WTC11 (cell line): ENCODE results near the gene SNRPD3. TPM values are rescaled to one million over a fixed set of nuclear protein-coding genes. Genes with fewer than 3 reads are reported as not detected.

Experiments
- ATAC-seq: fragments of 200-7000 bp; cut with Tn5 transposase; 2 replicates; pipeline ENCODE4 v1.10.0; 2021; ENCODE audit warnings: mild to moderate bottlenecking, moderate library complexity
- CTCF ChIA-PET: fragments of 300-600 bp; sonication (Branson Sonifier 250); formaldehyde crosslinking; loops from one replicate; lab custom pipeline; 2021; ENCODE audit warnings: antibody characterized with exemption; lab: Charles Lee
- POLR2A ChIA-PET: fragments of 350-600 bp; sonication (Branson Sonifier 250); formaldehyde crosslinking; loops from one replicate; lab custom pipeline; 2021; ENCODE audit warnings: antibody characterized with exemption; lab: Charles Lee
- DNase-seq: peaks from one replicate; pipeline ENCODE4 v3.0.0; 2021; ENCODE audit warnings: low spot score
- H3K27ac Mint-ChIP-seq: 2 replicates; pipeline ENCODE4 v1.8.0; 2021; ENCODE audit warnings: mixed read lengths
- H3K27me3 Mint-ChIP-seq: 2 replicates; pipeline ENCODE4 v1.8.0; 2021; ENCODE audit warnings: low read depth, mild to moderate bottlenecking, moderate library complexity, mixed read lengths
- H3K36me3 Mint-ChIP-seq: 2 replicates; pipeline ENCODE4 v1.8.0; 2021; ENCODE audit warnings: mixed read lengths
- H3K4me1 Mint-ChIP-seq: 2 replicates; pipeline ENCODE4 v1.8.0; 2022; ENCODE audit warnings: mixed read lengths
- H3K4me3 Mint-ChIP-seq: 2 replicates; pipeline ENCODE4 v1.8.0; 2021; ENCODE audit warnings: mild to moderate bottlenecking, moderate library complexity, mixed read lengths
- H3K9me3 Mint-ChIP-seq: 2 replicates; pipeline ENCODE4 v1.8.0; 2021; ENCODE audit warnings: mixed read lengths
- ATF2 ChIP-seq: sonication (generic); formaldehyde crosslinking; IDR thresholded peaks from 2 replicates; pipeline ENCODE4 v1.8.1; 2022; ENCODE audit warnings: low read depth, missing genetic modification reagents, borderline replicate concordance
- CREM ChIP-seq: sonication (generic); formaldehyde crosslinking; IDR thresholded peaks from 2 replicates; pipeline ENCODE4 v1.8.1; 2022; ENCODE audit warnings: mild to moderate bottlenecking, missing genetic modification reagents, moderate library complexity
- ELF4 ChIP-seq: sonication (generic); formaldehyde crosslinking; IDR thresholded peaks from 2 replicates; pipeline ENCODE4 v1.8.1; 2022; ENCODE audit warnings: low read depth, mild to moderate bottlenecking, moderate library complexity, missing genetic modification reagents
- ETV6 ChIP-seq: sonication (generic); formaldehyde crosslinking; IDR thresholded peaks from 2 replicates; pipeline ENCODE4 v1.8.1; 2022; ENCODE audit warnings: mild to moderate bottlenecking, missing genetic modification reagents
- FOXK1 ChIP-seq: sonication (generic); formaldehyde crosslinking; IDR thresholded peaks from 2 replicates; pipeline ENCODE4 v1.8.0; 2022; ENCODE audit warnings: mild to moderate bottlenecking, moderate library complexity, missing genetic modification reagents
- HMGA2 ChIP-seq: fragments of 250-450 bp; sonication (Bioruptor Pico); IDR thresholded peaks from 2 replicates; pipeline ENCODE4 v1.4.0; 2021; ENCODE audit warnings: mild to moderate bottlenecking, moderate library complexity
- IRF2 ChIP-seq: sonication (generic); formaldehyde crosslinking; IDR thresholded peaks from 2 replicates; pipeline ENCODE4 v1.8.0; 2022; ENCODE audit warnings: low read depth, missing genetic modification reagents, borderline replicate concordance
- JUN ChIP-seq: sonication (generic); formaldehyde crosslinking; IDR thresholded peaks from 2 replicates; pipeline ENCODE4 v1.8.0; 2023; ENCODE audit warnings: mild to moderate bottlenecking, missing genetic modification reagents
- MLX ChIP-seq: sonication (generic); formaldehyde crosslinking; IDR thresholded peaks from 2 replicates; pipeline ENCODE4 v1.8.1; 2023; ENCODE audit warnings: mild to moderate bottlenecking, missing genetic modification reagents, moderate library complexity
- NFE2L1 ChIP-seq: sonication (generic); formaldehyde crosslinking; IDR thresholded peaks from 2 replicates; pipeline ENCODE4 v1.8.1; 2023; ENCODE audit warnings: missing genetic modification reagents
- NFYB ChIP-seq: sonication (generic); formaldehyde crosslinking; conservative IDR thresholded peaks from 2 replicates; pipeline ENCODE4 v1.8.0; 2022; ENCODE audit warnings: low read depth, missing genetic modification reagents
- TCF7 ChIP-seq: sonication (generic); formaldehyde crosslinking; IDR thresholded peaks from 2 replicates; pipeline ENCODE4 v1.8.0; 2022; ENCODE audit warnings: mild to moderate bottlenecking, low read depth, missing genetic modification reagents, moderate library complexity
- ZBTB21 ChIP-seq: sonication (generic); formaldehyde crosslinking; IDR thresholded peaks from 2 replicates; pipeline ENCODE4 v1.8.1; 2023; ENCODE audit warnings: mild to moderate bottlenecking, missing genetic modification reagents, borderline replicate concordance
- ZMAT4 ChIP-seq: fragments of 250-450 bp; sonication (Bioruptor Pico); IDR thresholded peaks from 2 replicates; pipeline ENCODE4 v1.9.0; 2021; ENCODE audit warnings: mild to moderate bottlenecking
- ZNF138 ChIP-seq: sonication (generic); formaldehyde crosslinking; conservative IDR thresholded peaks from 2 replicates; pipeline ENCODE4 v1.8.1; 2022; ENCODE audit warnings: mild to moderate bottlenecking, moderate library complexity, missing genetic modification reagents
- ZNF232 ChIP-seq: sonication (generic); formaldehyde crosslinking; IDR thresholded peaks from 2 replicates; pipeline ENCODE4 v1.8.0; 2022; ENCODE audit warnings: mild to moderate bottlenecking, missing genetic modification reagents
- ZNF423 ChIP-seq: fragments of 250-450 bp; sonication (Bioruptor Pico); IDR thresholded peaks from 2 replicates; pipeline ENCODE4 v2.1.2; 2022; ENCODE audit warnings: mild to moderate bottlenecking, moderate library complexity
- ZNF671 ChIP-seq: fragments of 250-450 bp; sonication (Bioruptor Pico); IDR thresholded peaks from 2 replicates; pipeline ENCODE4 v1.8.0; 2021; ENCODE audit warnings: mild to moderate bottlenecking
- total RNA-seq: library from RNA; stranded (reverse); gene quantifications from 3 replicates; pipeline ENCODE4 v1.2.3, GENCODE V29; 2021
- TF ChIP-seq, protein P1 (sequence below): fragments of 200-600 bp; IDR thresholded peaks from 2 replicates; pipeline ENCODE4 v1.8.0; 2022; ENCODE audit warnings: antibody characterized with exemption
- TF ChIP-seq, protein P2 (sequence below): sonication (generic); formaldehyde crosslinking; IDR thresholded peaks from 2 replicates; pipeline ENCODE4 v1.8.0; 2023; ENCODE audit warnings: mild to moderate bottlenecking, missing genetic modification reagents
- TF ChIP-seq, protein P3 (sequence below): sonication (generic); formaldehyde crosslinking; IDR thresholded peaks from 2 replicates; pipeline ENCODE4 v1.8.1; 2022; ENCODE audit warnings: mild to moderate bottlenecking, missing genetic modification reagents, moderate library complexity, borderline replicate concordance
- TF ChIP-seq, protein P4 (sequence below): fragments of 250-450 bp; sonication (Bioruptor Pico); conservative IDR thresholded peaks from 2 replicates; pipeline ENCODE4 v1.9.0; 2021; ENCODE audit warnings: mild to moderate bottlenecking

SNRPD3 gene
- total RNA-seq, 1 experiment from 2014 or later: 198 TPM

DNA sequence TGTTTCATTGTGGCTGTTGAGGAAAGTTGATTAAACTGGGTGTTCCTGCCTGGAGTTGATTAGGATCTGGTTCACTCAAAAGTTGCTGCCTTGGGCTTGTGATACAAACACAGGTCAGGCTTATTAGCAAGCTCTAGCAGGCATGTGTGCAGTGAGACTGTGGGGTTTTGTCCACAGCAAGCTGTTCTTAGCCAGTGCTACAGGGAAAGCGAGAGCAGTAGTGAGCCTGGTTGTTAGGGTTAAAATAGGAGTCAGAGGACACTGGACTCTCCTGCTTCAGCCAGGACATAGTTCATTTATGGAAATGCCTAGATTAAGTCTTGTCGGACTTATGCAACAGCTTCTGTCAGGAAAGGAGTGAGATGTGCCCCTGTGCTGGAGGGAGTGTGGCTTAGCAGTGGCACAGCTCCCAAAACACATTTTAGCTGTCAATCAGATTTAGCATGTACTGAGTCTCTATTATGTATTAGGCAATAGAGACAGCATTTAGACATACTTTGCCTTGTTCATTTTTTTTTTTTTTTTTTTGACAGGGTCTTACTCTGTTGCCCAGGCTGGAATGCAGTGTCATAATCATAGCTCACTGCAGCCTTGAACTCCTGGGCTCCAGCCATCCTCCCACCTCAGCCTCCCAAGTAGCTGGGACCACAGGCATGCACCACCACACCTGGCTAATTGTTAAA lies 8.7 kb downstream of the SNRPD3 start (continued):
- TF ChIP-seq, protein P1, sequence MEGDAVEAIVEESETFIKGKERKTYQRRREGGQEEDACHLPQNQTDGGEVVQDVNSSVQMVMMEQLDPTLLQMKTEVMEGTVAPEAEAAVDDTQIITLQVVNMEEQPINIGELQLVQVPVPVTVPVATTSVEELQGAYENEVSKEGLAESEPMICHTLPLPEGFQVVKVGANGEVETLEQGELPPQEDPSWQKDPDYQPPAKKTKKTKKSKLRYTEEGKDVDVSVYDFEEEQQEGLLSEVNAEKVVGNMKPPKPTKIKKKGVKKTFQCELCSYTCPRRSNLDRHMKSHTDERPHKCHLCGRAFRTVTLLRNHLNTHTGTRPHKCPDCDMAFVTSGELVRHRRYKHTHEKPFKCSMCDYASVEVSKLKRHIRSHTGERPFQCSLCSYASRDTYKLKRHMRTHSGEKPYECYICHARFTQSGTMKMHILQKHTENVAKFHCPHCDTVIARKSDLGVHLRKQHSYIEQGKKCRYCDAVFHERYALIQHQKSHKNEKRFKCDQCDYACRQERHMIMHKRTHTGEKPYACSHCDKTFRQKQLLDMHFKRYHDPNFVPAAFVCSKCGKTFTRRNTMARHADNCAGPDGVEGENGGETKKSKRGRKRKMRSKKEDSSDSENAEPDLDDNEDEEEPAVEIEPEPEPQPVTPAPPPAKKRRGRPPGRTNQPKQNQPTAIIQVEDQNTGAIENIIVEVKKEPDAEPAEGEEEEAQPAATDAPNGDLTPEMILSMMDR: no peak
- TF ChIP-seq TCF7 (CRISPR knock-in tag) (no peak), ZNF232 (CRISPR knock-in tag) (no peak), NFYB (CRISPR knock-in tag) (no peak), FOXK1 (no peak), ZBTB21 (CRISPR knock-in tag) (no peak), NFE2L1 (no peak), ZMAT4 (no peak), ZNF423 (no peak)
- TF ChIP-seq, protein P2, sequence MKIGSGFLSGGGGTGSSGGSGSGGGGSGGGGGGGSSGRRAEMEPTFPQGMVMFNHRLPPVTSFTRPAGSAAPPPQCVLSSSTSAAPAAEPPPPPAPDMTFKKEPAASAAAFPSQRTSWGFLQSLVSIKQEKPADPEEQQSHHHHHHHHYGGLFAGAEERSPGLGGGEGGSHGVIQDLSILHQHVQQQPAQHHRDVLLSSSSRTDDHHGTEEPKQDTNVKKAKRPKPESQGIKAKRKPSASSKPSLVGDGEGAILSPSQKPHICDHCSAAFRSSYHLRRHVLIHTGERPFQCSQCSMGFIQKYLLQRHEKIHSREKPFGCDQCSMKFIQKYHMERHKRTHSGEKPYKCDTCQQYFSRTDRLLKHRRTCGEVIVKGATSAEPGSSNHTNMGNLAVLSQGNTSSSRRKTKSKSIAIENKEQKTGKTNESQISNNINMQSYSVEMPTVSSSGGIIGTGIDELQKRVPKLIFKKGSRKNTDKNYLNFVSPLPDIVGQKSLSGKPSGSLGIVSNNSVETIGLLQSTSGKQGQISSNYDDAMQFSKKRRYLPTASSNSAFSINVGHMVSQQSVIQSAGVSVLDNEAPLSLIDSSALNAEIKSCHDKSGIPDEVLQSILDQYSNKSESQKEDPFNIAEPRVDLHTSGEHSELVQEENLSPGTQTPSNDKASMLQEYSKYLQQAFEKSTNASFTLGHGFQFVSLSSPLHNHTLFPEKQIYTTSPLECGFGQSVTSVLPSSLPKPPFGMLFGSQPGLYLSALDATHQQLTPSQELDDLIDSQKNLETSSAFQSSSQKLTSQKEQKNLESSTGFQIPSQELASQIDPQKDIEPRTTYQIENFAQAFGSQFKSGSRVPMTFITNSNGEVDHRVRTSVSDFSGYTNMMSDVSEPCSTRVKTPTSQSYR (CRISPR knock-in tag): no peak

DNA sequence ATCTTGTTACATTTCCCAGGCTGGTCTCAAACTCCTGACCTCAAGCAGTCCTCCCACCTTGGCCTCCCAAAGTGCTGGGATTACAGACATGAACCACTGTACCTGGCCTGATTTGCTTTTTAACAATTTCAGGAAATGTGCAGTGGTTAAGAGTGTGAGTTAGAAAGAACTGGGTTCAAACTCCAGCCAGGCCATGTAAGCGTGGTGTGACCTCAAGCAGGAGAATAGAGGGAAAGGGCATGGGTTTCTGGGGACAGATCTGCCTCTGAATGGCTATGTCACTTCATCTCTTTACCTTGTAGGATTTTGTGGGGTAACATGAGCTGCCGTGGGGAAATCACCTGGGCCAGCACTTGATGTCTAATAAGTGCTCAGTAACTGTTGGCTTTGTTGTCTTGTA lies 9.3 kb downstream of the SNRPD3 start:
- ChIA-PET POLR2A (interaction anchor here (1.6 kb wide), 1 partner anchor 9 kb away, joined by 6 read pairs; the partner anchor contains the start of genes GUCD1 and SNRPD3), CTCF (no interaction called here)
- Mint-ChIP-seq H3K4me3 (no peak overlapping the region), H3K27me3 (no peaks in the 10 kb centered on the region), H3K27ac (no peak overlapping the region), H3K36me3 (peaks cover 47% of the 10 kb centered on the region), H3K9me3 (no peaks in the 10 kb centered on the region), H3K4me1 (no peaks in the 10 kb centered on the region)
- no peak for ATAC-seq
- no peak for DNase-seq
- no peak for TF ChIP-seq ZNF138 (CRISPR knock-in tag)
- no peak for TF ChIP-seq ETV6
- TF ChIP-seq ZBTB21 (CRISPR knock-in tag): no peak
- TF ChIP-seq ELF4 (CRISPR knock-in tag): no peak
- TF ChIP-seq JUN (CRISPR knock-in tag): no peak
- no peak for TF ChIP-seq MLX (CRISPR knock-in tag)
- TF ChIP-seq HMGA2: no peak
- no peak for TF ChIP-seq IRF2 (CRISPR knock-in tag)
- TF ChIP-seq, protein P3, sequence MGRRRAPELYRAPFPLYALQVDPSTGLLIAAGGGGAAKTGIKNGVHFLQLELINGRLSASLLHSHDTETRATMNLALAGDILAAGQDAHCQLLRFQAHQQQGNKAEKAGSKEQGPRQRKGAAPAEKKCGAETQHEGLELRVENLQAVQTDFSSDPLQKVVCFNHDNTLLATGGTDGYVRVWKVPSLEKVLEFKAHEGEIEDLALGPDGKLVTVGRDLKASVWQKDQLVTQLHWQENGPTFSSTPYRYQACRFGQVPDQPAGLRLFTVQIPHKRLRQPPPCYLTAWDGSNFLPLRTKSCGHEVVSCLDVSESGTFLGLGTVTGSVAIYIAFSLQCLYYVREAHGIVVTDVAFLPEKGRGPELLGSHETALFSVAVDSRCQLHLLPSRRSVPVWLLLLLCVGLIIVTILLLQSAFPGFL (CRISPR knock-in tag): no peak
- TF ChIP-seq, protein P4, sequence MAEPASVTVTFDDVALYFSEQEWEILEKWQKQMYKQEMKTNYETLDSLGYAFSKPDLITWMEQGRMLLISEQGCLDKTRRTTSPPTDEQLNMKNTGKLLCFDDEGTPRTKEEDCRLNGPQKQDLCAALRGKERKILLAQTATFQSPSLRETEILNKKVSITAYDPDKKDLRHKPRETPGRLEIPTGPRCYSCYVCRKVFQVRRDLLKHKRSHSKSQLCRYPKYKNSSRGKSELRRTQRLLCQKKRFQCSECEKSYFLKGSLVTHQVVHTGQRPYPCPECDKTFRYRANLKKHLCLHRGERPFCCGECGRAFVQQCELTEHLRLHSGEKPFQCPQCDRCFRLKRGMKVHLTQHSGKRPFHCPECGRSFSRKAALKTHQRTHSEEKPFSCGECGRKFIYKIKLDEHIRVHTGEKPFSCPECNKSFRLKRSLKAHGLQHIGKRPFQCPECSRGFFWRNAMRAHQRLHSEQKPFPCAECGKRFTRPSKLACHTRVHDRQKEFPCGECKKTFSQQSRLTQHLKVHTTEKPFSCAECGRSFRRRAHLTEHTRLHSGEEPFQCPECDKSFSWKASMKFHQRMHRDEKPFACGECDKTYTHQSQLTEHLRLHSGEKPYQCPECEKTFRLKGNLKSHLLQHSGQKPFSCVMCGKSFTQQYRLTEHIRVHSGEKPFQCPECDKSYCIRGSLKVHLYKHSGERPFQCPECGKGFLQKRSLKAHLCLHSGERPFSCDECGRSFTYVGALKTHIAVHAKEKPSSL (CRISPR knock-in tag): no peak
- TF ChIP-seq ZNF423: no peak
- no peak for TF ChIP-seq NFE2L1
- TF ChIP-seq ZNF671: no peak
- no peak for TF ChIP-seq ATF2 (CRISPR knock-in tag)
- no peak for TF ChIP-seq CREM (CRISPR knock-in tag)
